Nephron (organoid): ENCODE data around the gene DOK3.

Experiments used
- H3K27ac Mint-ChIP-seq, 3 experiments: 2 replicates each; pipeline ENCODE4 v1.8.0; 2020; ENCODE audit warnings: mixed read lengths in 3 of 3, mild to moderate bottlenecking in 2 of 3, moderate library complexity in 1 of 3
- H3K27me3 Mint-ChIP-seq: 2 replicates; pipeline ENCODE4 v1.8.0; 2021; ENCODE audit warnings: low read depth, mild to moderate bottlenecking, moderate library complexity, mixed read lengths
- H3K36me3 Mint-ChIP-seq: 2 replicates; pipeline ENCODE4 v1.8.0; 2020; ENCODE audit warnings: low read depth, mixed read lengths
- H3K4me1 Mint-ChIP-seq: 2 replicates; pipeline ENCODE4 v1.8.0; 2020; ENCODE audit warnings: mixed read lengths
- H3K4me3 Mint-ChIP-seq, 3 experiments: 2 replicates each; pipeline ENCODE4 v1.8.0; 2020; ENCODE audit warnings: mild to moderate bottlenecking in 3 of 3, mixed read lengths in 3 of 3, moderate library complexity in 2 of 3
- H3K9me3 Mint-ChIP-seq: 2 replicates; pipeline ENCODE4 v1.8.0; 2020; ENCODE audit warnings: mixed read lengths
- CTCF ChIP-seq, 3 experiments: fragments of 200-600 bp; sonication (generic); IDR thresholded peaks; one replicate each; pipeline ENCODE4 v1.5.0; 2021; ENCODE audit warnings: antibody characterized with exemption in 3 of 3; ENCODE audit not compliant: unreplicated experiment in 3 of 3

Gene DOK3

GRCh38 chr5:177526791-177527190 lies 17.2 kb upstream of the DOK3 start:
- H3K4me1 Mint-ChIP-seq: peaks cover 7% of the 10 kb centered on the region
- no peak overlapping the region for H3K27ac Mint-ChIP-seq
- no peak for TF ChIP-seq CTCF (IDR thresholded peaks at IDR 0.05; ENCODE audit: unreplicated experiment in 3 of 3)
- H3K36me3 Mint-ChIP-seq: peaks cover 24% of the 10 kb centered on the region
- no peak overlapping the region for H3K4me3 Mint-ChIP-seq
- no peaks in the 10 kb centered on the region for H3K27me3 Mint-ChIP-seq
- no peaks in the 10 kb centered on the region for H3K9me3 Mint-ChIP-seq

GRCh38 chr5:177526191-177526590 lies 16.6 kb upstream of the DOK3 start:
- Mint-ChIP-seq H3K27ac (no peak overlapping the region), H3K27me3 (no peaks in the 10 kb centered on the region), H3K36me3 (peaks cover 28% of the 10 kb centered on the region), H3K9me3 (no peaks in the 10 kb centered on the region), H3K4me1 (peaks cover 11% of the 10 kb centered on the region), H3K4me3 (no peak overlapping the region)
- TF ChIP-seq CTCF (IDR thresholded peaks at IDR 0.05; ENCODE audit: unreplicated experiment in 3 of 3): no peak

- Mint-ChIP-seq H3K36me3 (peaks cover 26% of the 10 kb centered on the region), H3K9me3 (no peaks in the 10 kb centered on the region), H3K4me1 (peaks cover 16% of the 10 kb centered on the region), H3K27ac (no peak overlapping the region), H3K4me3 (no peak overlapping the region), H3K27me3 (no peaks in the 10 kb centered on the region)
- TF ChIP-seq CTCF (IDR thresholded peaks at IDR 0.05; ENCODE audit: unreplicated experiment in 3 of 3): no peak
Observed at GRCh38 chr5:177524941-177525655, 15.5 kb upstream of the DOK3 start.

- no peak overlapping the region for H3K27ac Mint-ChIP-seq
- peaks cover 20% of the 10 kb centered on the region for H3K4me1 Mint-ChIP-seq
- H3K9me3 Mint-ChIP-seq: no peaks in the 10 kb centered on the region
- no peaks in the 10 kb centered on the region for H3K27me3 Mint-ChIP-seq
- H3K4me3 Mint-ChIP-seq: no peak overlapping the region
- peaks cover 31% of the 10 kb centered on the region for H3K36me3 Mint-ChIP-seq
- no peak for TF ChIP-seq CTCF (IDR thresholded peaks at IDR 0.05; ENCODE audit: unreplicated experiment in 3 of 3)
Observed at GRCh38 chr5:177524539-177524900, 14.9 kb upstream of the DOK3 start.

GRCh38 chr5:177523711-177524538 lies 14.3 kb upstream of the DOK3 start:
- Mint-ChIP-seq H3K36me3 (peaks cover 33% of the 10 kb centered on the region), H3K9me3 (no peaks in the 10 kb centered on the region), H3K27ac (no peak overlapping the region), H3K4me1 (peaks cover 20% of the 10 kb centered on the region), H3K4me3 (no peak overlapping the region), H3K27me3 (no peaks in the 10 kb centered on the region)
- TF ChIP-seq CTCF (IDR thresholded peaks at IDR 0.05; ENCODE audit: unreplicated experiment in 3 of 3): no peak
